Tongue (tissue), 2 donors: ENCODE measurements around the gene KNL1. TPM values are rescaled to one million over a fixed set of nuclear protein-coding genes. Genes with fewer than 3 reads are reported as not detected.
"Not testable (repeated sequence)": the region's sequence is repeated elsewhere in the genome, so short reads cannot be mapped to it uniquely, and the experiment has no call there.

ENCODE experiments used
- DNase-seq: peaks from one replicate; pipeline ENCODE4 v3.0.0-alpha.2; 2015
- total RNA-seq: library from RNA; depleted of rRNA; stranded (reverse); fragments of >200 nt; gene quantifications from one replicate; pipeline ENCODE4 v1.2.3, GENCODE V29; 2014

Gene KNL1, protein sequence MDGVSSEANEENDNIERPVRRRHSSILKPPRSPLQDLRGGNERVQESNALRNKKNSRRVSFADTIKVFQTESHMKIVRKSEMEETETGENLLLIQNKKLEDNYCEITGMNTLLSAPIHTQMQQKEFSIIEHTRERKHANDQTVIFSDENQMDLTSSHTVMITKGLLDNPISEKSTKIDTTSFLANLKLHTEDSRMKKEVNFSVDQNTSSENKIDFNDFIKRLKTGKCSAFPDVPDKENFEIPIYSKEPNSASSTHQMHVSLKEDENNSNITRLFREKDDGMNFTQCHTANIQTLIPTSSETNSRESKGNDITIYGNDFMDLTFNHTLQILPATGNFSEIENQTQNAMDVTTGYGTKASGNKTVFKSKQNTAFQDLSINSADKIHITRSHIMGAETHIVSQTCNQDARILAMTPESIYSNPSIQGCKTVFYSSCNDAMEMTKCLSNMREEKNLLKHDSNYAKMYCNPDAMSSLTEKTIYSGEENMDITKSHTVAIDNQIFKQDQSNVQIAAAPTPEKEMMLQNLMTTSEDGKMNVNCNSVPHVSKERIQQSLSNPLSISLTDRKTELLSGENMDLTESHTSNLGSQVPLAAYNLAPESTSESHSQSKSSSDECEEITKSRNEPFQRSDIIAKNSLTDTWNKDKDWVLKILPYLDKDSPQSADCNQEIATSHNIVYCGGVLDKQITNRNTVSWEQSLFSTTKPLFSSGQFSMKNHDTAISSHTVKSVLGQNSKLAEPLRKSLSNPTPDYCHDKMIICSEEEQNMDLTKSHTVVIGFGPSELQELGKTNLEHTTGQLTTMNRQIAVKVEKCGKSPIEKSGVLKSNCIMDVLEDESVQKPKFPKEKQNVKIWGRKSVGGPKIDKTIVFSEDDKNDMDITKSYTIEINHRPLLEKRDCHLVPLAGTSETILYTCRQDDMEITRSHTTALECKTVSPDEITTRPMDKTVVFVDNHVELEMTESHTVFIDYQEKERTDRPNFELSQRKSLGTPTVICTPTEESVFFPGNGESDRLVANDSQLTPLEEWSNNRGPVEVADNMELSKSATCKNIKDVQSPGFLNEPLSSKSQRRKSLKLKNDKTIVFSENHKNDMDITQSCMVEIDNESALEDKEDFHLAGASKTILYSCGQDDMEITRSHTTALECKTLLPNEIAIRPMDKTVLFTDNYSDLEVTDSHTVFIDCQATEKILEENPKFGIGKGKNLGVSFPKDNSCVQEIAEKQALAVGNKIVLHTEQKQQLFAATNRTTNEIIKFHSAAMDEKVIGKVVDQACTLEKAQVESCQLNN (N-terminal part only)
- total RNA-seq: 13.0 TPM

DNA sequence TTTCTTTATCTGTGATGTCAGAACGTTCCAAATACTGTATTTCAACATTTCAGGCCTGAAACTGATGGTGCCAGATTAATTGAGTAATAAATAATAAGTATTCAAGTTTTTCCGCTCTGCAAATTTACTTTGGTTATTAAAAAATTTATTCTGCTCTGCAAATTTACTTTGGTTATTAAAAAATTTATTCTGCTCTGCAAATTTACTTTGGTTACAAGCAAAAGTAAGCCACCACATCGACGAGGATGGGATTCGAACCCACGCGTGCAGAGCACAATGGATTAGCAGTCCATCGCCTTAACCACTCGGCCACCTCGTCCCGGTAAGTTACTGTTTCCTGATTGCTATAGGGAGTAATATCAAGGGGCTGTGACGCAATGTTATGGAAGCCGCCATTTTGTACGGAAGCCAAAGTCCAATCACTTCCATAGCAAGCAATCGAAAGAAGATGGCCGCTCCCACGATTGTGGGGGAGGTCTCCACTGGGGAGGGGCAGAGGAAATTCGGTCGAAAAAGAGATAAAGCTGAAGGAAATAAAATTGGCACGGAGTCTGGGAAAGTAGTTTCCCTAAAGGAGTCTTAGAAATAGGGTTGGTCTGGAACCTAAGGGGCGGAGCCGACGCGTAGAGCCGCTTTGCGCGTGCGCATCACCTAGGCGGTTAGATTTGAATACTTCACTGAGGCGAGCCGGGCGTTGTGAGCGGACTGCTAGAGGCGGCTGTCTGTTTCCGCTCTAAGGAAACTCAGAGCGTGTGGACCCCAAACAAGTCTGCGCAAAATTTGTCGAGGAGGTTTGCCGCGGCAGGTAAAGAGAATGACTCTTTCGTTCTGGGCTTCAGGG is at the start of gene KNL1:
Gene KNL1 (plus strand): TSS at position 662 of the 841 bp plus-strand sequence. CDS start 8,683 bp downstream, outside the sequence.
- peak; percentile 99 for DNase-seq

DNA sequence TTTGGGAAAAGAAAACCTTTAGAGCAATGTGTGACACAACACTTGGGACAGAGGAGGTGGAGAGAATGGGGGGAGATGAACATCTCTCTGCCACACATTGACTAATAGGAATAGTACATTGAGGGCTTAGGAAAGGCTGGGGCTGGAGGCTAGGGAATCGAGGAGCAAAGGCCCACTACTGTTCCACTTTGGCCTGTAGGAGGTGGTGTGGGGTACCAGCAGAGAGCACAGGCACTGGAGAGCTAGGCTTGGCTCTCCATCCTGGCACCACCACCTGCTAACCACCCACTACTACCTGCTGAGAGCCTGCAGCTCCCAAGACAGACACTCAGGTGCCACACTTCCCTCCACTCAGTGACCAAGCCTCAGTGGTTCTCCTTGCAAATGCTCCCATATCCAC is 48.6 kb upstream of the KNL1 start:
- DNase-seq: no peak

DNA sequence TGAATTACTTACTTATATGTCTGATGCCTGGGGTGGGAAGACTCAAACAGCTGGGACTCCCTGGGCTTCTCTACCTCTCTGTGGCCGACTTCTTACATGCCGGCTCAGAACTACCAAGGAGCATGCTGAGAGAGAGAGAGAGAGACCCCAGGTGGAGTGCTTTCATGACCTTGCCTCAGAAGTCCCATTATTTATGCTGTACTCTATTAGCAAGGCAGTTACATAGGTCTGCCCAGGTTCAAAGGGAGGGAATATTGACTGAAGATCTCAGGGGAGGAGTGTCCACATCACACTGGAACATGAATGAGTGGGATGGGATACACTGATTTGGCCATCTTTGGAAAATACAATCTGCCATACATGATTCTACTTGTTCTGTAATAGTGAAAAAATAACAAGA is 45.4 kb upstream of the KNL1 start:
- DNase-seq: no peak

DNA sequence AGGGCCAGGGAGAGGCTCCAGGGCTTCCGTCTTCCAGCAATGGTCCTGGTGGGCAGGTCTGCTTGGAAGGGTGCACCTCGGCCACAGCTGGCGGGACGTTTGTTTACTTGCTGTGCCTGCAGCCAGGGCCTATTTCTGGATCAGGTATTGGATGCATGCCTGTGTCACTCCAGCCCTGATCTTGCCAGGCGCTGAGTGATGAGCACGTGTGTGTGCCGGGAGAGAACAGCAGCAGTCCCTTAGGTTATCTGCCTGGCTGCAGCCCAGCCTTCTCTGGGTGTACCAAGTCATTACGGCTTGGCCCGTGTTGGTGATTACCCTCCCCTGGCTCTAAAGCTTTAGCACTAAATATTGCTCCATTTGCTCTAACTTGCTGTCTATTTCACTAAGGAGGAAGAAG is 44.2 kb upstream of the KNL1 start:
- peak; percentile 29 for DNase-seq

GRCh38 chr15:40550341-40551037 is 43.6 kb upstream of the KNL1 start:
- no peak for DNase-seq

GRCh38 chr15:40554161-40554525 is 39.9 kb upstream of the KNL1 start:
- no peak for DNase-seq

- DNase-seq: no peak
These were observed 38.2 kb upstream of the KNL1 start for GRCh38 chr15:40555876-40556275.

GRCh38 chr15:40558952-40559742 is 34.9 kb upstream of the KNL1 start:
- DNase-seq: no peak

GRCh38 chr15:40562691-40563090 is 31.4 kb upstream of the KNL1 start:
- DNase-seq: peak; percentile 8

GRCh38 chr15:40563426-40563825 is 30.6 kb upstream of the KNL1 start:
- DNase-seq: no peak

- peak; percentile 99 for DNase-seq
These were observed 29.3 kb upstream of the KNL1 start, which contains the start of gene CCDC32 for GRCh38 chr15:40564591-40565332. Gene CCDC32 (minus strand): TSS chr15:40565042. CDS start chr15:40563015, 2,027 bp downstream.

GRCh38 chr15:40565333-40566238 is 28.5 kb upstream of the KNL1 start:
- DNase-seq: no peak

- no peak for DNase-seq
These were observed 26.9 kb upstream of the KNL1 start for GRCh38 chr15:40567111-40567510.

- DNase-seq: peak; percentile 97
These were observed 24.7 kb upstream of the KNL1 start, which contains the start of gene RPUSD2 for GRCh38 chr15:40569129-40569953. Gene RPUSD2 (plus strand): TSS chr15:40569299. CDS start chr15:40569338, 39 bp downstream.

DNA sequence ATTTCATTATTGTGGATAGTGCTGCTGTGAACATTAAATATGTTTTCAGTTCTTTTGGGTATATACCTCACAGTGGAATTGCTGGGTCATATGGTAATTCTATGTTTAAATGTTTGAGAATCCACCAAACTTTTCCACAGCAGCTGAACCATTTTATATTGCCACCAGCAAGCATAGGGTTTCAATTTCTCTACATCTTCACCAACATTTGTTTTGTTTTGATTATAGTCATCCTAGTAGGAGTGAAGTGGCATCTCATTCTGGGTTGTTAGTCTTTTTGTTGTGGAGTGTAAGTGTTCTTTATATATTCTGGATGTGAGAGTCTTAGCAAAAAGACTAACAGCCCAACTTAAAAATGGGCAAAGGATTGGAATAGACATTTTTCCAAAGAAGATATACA is 18.9 kb upstream of the KNL1 start:
- DNase-seq: no peak

DNA sequence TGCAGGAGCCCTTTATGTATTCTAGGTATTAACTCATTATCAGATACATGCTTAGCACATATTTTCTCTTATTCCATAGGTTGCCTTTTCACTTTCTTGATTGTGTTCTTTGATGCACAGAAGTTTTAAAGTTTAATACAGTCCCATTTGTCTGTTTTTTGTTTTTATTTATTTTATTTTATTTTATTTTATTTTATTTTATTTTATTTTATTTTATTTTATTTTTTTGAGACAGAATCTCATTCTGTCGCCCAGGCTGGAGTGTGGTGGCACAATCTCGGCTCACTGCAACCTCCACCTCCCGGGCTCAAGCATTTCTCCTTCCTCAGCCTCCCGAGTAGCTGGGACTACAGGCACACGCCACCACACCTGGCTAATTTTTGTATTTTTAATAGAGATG is 17.1 kb upstream of the KNL1 start:
- DNase-seq: not testable (repeated sequence)

DNA sequence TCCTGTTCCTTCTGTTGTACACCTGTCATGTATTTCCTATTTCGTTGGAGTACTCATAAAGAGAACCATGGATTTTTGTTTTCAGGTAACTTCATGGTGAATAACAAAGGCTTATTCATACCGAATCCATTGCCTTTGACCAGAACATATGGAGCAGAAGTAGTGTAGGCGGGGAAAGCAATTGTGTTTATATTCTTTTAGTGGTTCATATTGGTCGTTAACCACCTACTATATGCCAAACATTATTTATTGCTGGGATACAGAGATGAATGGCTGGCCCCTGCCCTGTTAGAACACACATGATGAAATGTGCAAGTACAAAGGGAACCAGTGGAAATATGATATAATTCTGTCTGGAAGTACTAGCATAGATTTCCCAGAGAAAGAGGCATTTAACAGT is 15.2 kb upstream of the KNL1 start:
- no peak for DNase-seq
